DOHH2 (cell line): ENCODE measurements around the gene AMPD3.

Source experiments
- H3F3A ChIP-seq: fragments of 200-600 bp; sonication (generic), shearing (Covaris generic); 2 replicates; pipeline ENCODE4 v1.6.0; 2016; ENCODE audit warnings: antibody characterized with exemption, mild to moderate bottlenecking; ENCODE audit not compliant: control insufficient read depth, insufficient read depth
- H3K27ac ChIP-seq: fragments of 200-600 bp; sonication (generic); 2 replicates; pipeline ENCODE4 v1.5.1; 2014; ENCODE audit warnings: low read depth, mild to moderate bottlenecking, low read length, moderate library complexity
- H3K27me3 ChIP-seq: fragments of 200-600 bp; sonication (generic); 2 replicates; pipeline ENCODE4 v1.6.1; 2014; ENCODE audit warnings: mild to moderate bottlenecking, low read length, mixed read lengths; ENCODE audit not compliant: control insufficient read depth
- H3K36me3 ChIP-seq: fragments of 200-600 bp; sonication (generic); 2 replicates; pipeline ENCODE4 v1.6.1; 2014; ENCODE audit warnings: mild to moderate bottlenecking, low read length, moderate library complexity, mixed read lengths; ENCODE audit not compliant: control insufficient read depth
- H3K4me1 ChIP-seq: fragments of 200-600 bp; sonication (generic); 2 replicates; pipeline ENCODE4 v1.6.1; 2014; ENCODE audit warnings: mild to moderate bottlenecking, low read length, mixed read lengths; ENCODE audit not compliant: control insufficient read depth
- H3K4me2 ChIP-seq: fragments of 200-600 bp; sonication (generic); 2 replicates; pipeline ENCODE4 v1.6.0; 2014; ENCODE audit warnings: mild to moderate bottlenecking, low read length, moderate library complexity
- H3K4me3 ChIP-seq: fragments of 200-600 bp; sonication (generic); 2 replicates; pipeline ENCODE4 v1.5.1; 2014; ENCODE audit warnings: mild to moderate bottlenecking, low read length, mixed read lengths
- H3K79me2 ChIP-seq: fragments of 200-600 bp; sonication (generic); 2 replicates; pipeline ENCODE4 v1.6.1; 2014; ENCODE audit warnings: mild to moderate bottlenecking, low read length, mixed read lengths; ENCODE audit not compliant: control insufficient read depth
- H3K9me2 ChIP-seq: fragments of 200-600 bp; sonication (generic); replicated peaks from 2 replicates; pipeline ENCODE4 v1.6.1; 2014; ENCODE audit warnings: mild to moderate bottlenecking, low read length, mixed read lengths; ENCODE audit not compliant: control insufficient read depth
- H3K9me3 ChIP-seq: fragments of 200-600 bp; sonication (generic); 2 replicates; pipeline ENCODE4 v1.6.1; 2014; ENCODE audit warnings: antibody characterized with exemption, low read length, mixed read lengths; ENCODE audit not compliant: control insufficient read depth, insufficient read depth
- H4K20me1 ChIP-seq: fragments of 200-600 bp; sonication (generic); 2 replicates; pipeline ENCODE4 v1.6.0; 2014; ENCODE audit warnings: low read depth, mild to moderate bottlenecking, antibody characterized with exemption, low read length, moderate library complexity; ENCODE audit not compliant: control insufficient read depth, insufficient read depth
- EZH2phosphoT487 ChIP-seq: fragments of 200-600 bp; sonication (generic); IDR thresholded peaks from 2 replicates; pipeline ENCODE4 v1.6.1; 2017; ENCODE audit warnings: borderline replicate concordance, mild to moderate bottlenecking, antibody characterized with exemption, low read length, moderate library complexity, mixed read lengths
- TF ChIP-seq, protein P1 (sequence below): fragments of 200-600 bp; sonication (generic); IDR thresholded peaks from one replicate; pipeline ENCODE4 v1.5.1; 2014; ENCODE audit warnings: antibody characterized with exemption, mild to moderate bottlenecking, low read depth, low read length; ENCODE audit not compliant: poor library complexity, severe bottlenecking

Gene AMPD3

DNA sequence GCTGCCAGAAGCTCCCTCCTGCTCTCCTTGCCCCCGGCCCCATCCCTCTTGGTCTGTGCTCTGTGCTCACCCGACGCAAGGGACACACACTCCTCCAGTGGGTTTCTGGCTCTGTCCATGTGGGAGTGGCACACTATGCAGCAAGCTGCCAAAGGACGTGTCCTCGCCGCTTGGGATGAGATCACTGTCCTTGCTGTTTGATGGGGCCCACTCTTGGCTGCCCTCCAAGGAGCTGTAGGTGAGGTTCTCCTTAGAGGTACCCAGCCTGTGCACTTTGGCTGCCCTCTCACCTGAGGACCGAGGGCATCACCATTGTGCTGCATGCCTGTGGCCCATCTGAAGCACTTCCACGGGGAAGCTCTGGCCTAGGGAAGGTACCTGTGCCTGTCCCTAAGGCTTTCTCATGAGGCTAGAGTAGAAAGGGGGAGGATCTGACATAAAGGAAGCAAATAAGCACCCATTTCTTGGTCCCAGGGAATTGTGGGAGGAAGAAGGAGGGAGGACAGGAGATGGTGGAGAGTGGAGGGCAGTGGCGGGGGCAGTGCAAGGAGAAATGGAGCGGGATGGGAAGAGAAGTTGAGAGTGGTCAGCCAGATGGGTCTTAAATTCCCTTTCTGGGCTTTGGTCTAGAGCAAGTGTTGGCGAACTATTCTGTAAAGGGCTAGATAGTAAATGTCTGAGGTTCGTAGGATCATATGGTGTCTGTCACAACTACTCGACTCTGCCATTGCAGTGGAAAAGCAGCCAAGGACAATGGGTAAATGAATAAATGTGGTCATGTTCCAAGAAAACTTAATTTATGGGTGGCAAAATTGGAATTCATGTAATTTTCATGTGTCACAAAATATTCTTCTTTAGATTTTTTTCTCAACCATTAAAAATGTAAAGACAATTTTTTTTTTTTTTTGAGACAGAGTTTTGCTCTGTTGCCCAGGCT is 47.0 kb upstream of the AMPD3 start:
- Histone ChIP-seq H3K4me3 (no peak overlapping the region), H3K9me3 (no peaks in the 10 kb centered on the region), H4K20me1 (no peaks in the 10 kb centered on the region), H3K9me2 (no peaks in the 10 kb centered on the region), H3K4me1 (peaks cover 4% of the 10 kb centered on the region; the same call in 1 of the 2 replicates), H3K79me2 (no peaks in the 10 kb centered on the region), H3K27me3 (no peaks in the 10 kb centered on the region), H3K27ac (no peak overlapping the region), H3K4me2 (no peak overlapping the region), H3F3A (no peaks in the 10 kb centered on the region), H3K36me3 (no peaks in the 10 kb centered on the region)
- TF ChIP-seq, protein P1, sequence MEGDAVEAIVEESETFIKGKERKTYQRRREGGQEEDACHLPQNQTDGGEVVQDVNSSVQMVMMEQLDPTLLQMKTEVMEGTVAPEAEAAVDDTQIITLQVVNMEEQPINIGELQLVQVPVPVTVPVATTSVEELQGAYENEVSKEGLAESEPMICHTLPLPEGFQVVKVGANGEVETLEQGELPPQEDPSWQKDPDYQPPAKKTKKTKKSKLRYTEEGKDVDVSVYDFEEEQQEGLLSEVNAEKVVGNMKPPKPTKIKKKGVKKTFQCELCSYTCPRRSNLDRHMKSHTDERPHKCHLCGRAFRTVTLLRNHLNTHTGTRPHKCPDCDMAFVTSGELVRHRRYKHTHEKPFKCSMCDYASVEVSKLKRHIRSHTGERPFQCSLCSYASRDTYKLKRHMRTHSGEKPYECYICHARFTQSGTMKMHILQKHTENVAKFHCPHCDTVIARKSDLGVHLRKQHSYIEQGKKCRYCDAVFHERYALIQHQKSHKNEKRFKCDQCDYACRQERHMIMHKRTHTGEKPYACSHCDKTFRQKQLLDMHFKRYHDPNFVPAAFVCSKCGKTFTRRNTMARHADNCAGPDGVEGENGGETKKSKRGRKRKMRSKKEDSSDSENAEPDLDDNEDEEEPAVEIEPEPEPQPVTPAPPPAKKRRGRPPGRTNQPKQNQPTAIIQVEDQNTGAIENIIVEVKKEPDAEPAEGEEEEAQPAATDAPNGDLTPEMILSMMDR, result no peak
- TF ChIP-seq EZH2phosphoT487, result no peak

- Histone ChIP-seq H3K79me2 (no peaks in the 10 kb centered on the region), H3K9me3 (no peaks in the 10 kb centered on the region), H3F3A (no peaks in the 10 kb centered on the region), H3K4me1 (peaks cover 10% of the 10 kb centered on the region), H3K9me2 (no peaks in the 10 kb centered on the region), H3K36me3 (no peaks in the 10 kb centered on the region), H4K20me1 (no peaks in the 10 kb centered on the region), H3K4me2 (no peak overlapping the region), H3K27ac (no peak overlapping the region), H3K4me3 (no peak overlapping the region), H3K27me3 (no peaks in the 10 kb centered on the region; the same call in 1 of the 2 replicates)
- TF ChIP-seq, protein P1, result no peak
- no peak for TF ChIP-seq EZH2phosphoT487
Measured at GRCh38 chr11:10409207-10409661, 45.8 kb upstream of the AMPD3 start.

DNA sequence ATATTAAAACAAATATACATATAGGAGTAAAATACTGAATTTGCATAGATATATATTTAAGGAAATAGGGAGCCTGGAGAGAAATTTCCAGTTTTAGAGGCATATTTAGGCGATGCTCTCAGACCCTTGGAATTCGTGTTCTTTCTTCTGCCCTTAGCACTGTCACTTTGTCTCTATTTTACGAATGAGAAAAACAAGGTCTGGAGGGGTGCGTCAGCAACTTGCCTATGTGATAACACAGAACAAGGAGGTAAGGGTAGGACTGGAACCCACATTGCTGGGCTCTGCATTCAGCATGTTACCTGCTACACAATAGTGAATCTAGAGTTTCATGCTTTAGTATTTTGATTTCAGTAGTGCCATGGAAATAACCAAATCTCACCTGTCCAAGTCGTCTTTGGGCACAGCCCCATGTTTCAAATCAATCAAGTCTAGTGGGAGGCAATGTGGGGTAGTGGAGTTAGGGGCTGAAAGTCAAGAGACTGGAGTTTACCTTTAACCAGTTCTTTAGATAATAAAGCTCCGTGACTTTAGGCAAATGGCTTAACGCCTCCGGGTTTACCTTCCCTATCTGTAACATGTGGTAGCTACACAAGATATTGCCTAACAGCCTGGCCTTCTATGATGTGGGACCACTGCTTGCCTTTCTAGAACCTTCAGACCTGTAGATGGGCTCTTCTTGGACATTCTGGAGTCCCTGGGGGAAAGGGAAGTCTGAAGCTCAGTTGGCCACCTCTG is 44.8 kb upstream of the AMPD3 start:
- TF ChIP-seq, protein P1, result no peak
- no peak for TF ChIP-seq EZH2phosphoT487
- no peaks in the 10 kb centered on the region for H4K20me1 ChIP-seq
- no peaks in the 10 kb centered on the region for H3K36me3 ChIP-seq
- no peak overlapping the region for H3K27ac ChIP-seq
- no peaks in the 10 kb centered on the region for H3F3A ChIP-seq
- no peaks in the 10 kb centered on the region for H3K79me2 ChIP-seq
- H3K4me1 ChIP-seq, result peaks cover 17% of the 10 kb centered on the region
- no peaks in the 10 kb centered on the region; the same call in 1 of the 2 replicates for H3K27me3 ChIP-seq
- H3K4me3 ChIP-seq, result no peak overlapping the region
- H3K4me2 ChIP-seq, result no peak overlapping the region
- H3K9me2 ChIP-seq, result no peaks in the 10 kb centered on the region
- H3K9me3 ChIP-seq, result no peaks in the 10 kb centered on the region
